ENCODE data around the gene ZNF473. TPM values are rescaled to one million over a fixed set of nuclear protein-coding genes. Genes with fewer than 3 reads are reported as not detected.
A peak's percentile ranks its signal among the peaks of the same experiment; 100 is the strongest.

The ZNF473 gene
- polyA plus RNA-seq, 2 of the 4 experiments (the other 2 are of a cell fraction), result 6.9 to 17.0 TPM

GRCh38 chr19:50025022-50025793, 597 bp upstream of the ZNF473 start, which contains the start of gene VRK3 (continued):
- TF ChIP-seq BCL3 (IDR thresholded peaks at IDR 0.05) (peak; percentile 81; the same call in 2 of the 3 replicates), RCOR1 (IDR thresholded peaks at IDR 0.05; ENCODE audit: low read depth, low read length) (no peak), FOSL2 (IDR thresholded peaks at IDR 0.05) (no peak), FOSL2 (CRISPR knock-in tag; IDR thresholded peaks at IDR 0.05) (peak; percentile 31), USF2 (IDR thresholded peaks at IDR 0.05) (peak; percentile 75), HOXA7 (CRISPR knock-in tag; IDR thresholded peaks at IDR 0.05) (no peak), MAZ (IDR thresholded peaks at IDR 0.05; ENCODE audit: borderline replicate concordance, low read depth, low read length) (0 out of 2 replicates have a peak, but pooled peaks have one; percentile 65), GATA3 (IDR thresholded peaks at IDR 0.05; ENCODE audit: borderline replicate concordance) (no peak), RFX5 (IDR thresholded peaks at IDR 0.05) (peak; percentile 88)

GRCh38 chr19:50026550-50026906, 723 bp downstream of the ZNF473 start:
- DNase-seq (ENCODE audit: low read depth in 1 of 2, low spot score in 1 of 2) (no peak), FAIRE-seq (no peak), ATAC-seq (no peak)
- TF ChIP-seq TFCP2L1 (CRISPR knock-in tag; IDR thresholded peaks at IDR 0.05), result no peak
- TF ChIP-seq ZFP36 (IDR thresholded peaks at IDR 0.05; ENCODE audit: borderline replicate concordance, partially characterized antibody), result no peak
- TF ChIP-seq USF2 (IDR thresholded peaks at IDR 0.05), result no peak
- no peak for TF ChIP-seq RCOR1 (IDR thresholded peaks at IDR 0.05; ENCODE audit: low read depth, low read length)
- H3K27ac ChIP-seq, result peak overlapping the region in 1 of 2 experiments; percentile 88; a peak in 2 of 6 replicates
- H3K4me2 ChIP-seq, result peak overlapping the region; percentile 92
- 94% methylated on average over 7 of the region's 7 CpGs for WGBS (ENCODE audit: missing lambda C conversion rate)
- H3K9me3 ChIP-seq, result peaks cover 11% of the 10 kb centered on the region
- CTCF ChIA-PET, result interaction anchor here (0.6 to 2.6 kb wide), 3 partner anchors 9 to 483 kb away, joined by 3 to 14 read pairs (median 6); no protein-coding TSS in a partner anchor
- POLR2A ChIA-PET, result no interaction called here
- peaks cover 10% of the 10 kb centered on the region for H3K4me1 ChIP-seq
- H3K4me3 ChIP-seq, result peak overlapping the region; percentile 77

GRCh38 chr19:50030225-50030624, 4.4 kb downstream of the ZNF473 start:
- Histone ChIP-seq H3K27ac (no peak overlapping the region), H3K4me1 (peaks cover 3% of the 10 kb centered on the region; the same call in 1 of the 3 replicates), H3K9me3 (peaks cover 18% of the 10 kb centered on the region), H3K4me2 (no peak overlapping the region), H3K4me3 (no peak overlapping the region)
- DNase-seq (ENCODE audit: low read depth in 1 of 2, low spot score in 1 of 2) (no peak), FAIRE-seq (no peak), ATAC-seq (no peak)
- ChIA-PET POLR2A (no interaction called here), CTCF (interaction anchor here (1.0 to 2.4 kb wide), 4 partner anchors 8 to 92 kb away, joined by 3 to 9 read pairs (median 5); no protein-coding TSS in a partner anchor)
- TF ChIP-seq USF2 (IDR thresholded peaks at IDR 0.05) (no peak), CBX2 (IDR thresholded peaks at IDR 0.05; ENCODE audit: borderline replicate concordance, low read depth) (no peak), SMC3 (IDR thresholded peaks at IDR 0.05) (no peak), HEYL (CRISPR knock-in tag; IDR thresholded peaks at IDR 0.05) (no peak), HOXB13 (CRISPR knock-in tag; IDR thresholded peaks at IDR 0.05; ENCODE audit: low read depth) (no peak), CTCF (IDR thresholded peaks at IDR 0.05) (no peak), JUNB (IDR thresholded peaks at IDR 0.05) (no peak), E2F6 (IDR thresholded peaks at IDR 0.05; ENCODE audit: borderline replicate concordance, low read depth) (no peak), PBX3 (IDR thresholded peaks at IDR 0.05) (no peak), SREBF2 (IDR thresholded peaks at IDR 0.05) (no peak), RCOR1 (IDR thresholded peaks at IDR 0.05; ENCODE audit: low read depth, low read length) (no peak), POLR2AphosphoS2 (conservative IDR thresholded peaks at IDR 0.05; ENCODE audit: low read length) (no peak), EHF (CRISPR knock-in tag; IDR thresholded peaks at IDR 0.05) (no peak)
- 97% methylated on average over 6 of the region's 6 CpGs for WGBS (ENCODE audit: missing lambda C conversion rate)

Data from A549 (cell line).